ENCODE measurements around the gene UGT3A2. TPM values are rescaled to one million over a fixed set of nuclear protein-coding genes. Genes with fewer than 3 reads are reported as not detected.

The UGT3A2 gene
- total RNA-seq, 1 experiment from 2014 or later: 0.10 TPM

DNA sequence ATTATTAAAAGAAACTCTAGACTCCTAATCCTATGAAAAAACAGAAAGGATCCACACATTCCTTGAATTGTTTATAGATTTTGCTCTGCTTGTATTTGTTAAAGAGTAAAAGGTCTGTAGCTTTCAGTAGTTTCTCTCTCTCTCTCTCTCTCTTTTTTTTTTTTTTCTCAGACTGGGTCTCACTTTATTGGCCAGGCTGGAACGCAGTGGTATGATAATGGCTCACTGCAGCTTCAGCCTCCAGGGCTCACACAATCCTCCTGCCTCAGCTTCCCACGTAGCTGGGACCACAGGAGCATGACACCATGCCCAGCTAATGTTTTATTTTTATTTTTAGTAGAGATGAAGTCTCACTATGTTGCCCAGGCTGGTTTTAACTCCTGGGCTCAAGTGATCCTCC, 9.3 kb downstream of the UGT3A2 start:
- ATAC-seq (no peak), DNase-seq (ENCODE audit: low read depth, low spot score) (no peak)
- Histone ChIP-seq H3K36me3 (ENCODE audit: control insufficient read depth, insufficient read depth, low read length) (no peaks in the 10 kb centered on the region), H3K27ac (ENCODE audit: low read length) (no peak overlapping the region), H3K4me3 (ENCODE audit: low read depth in 2 of 2, low read length in 2 of 2) (no peak overlapping the region), H3K27me3 (ENCODE audit: control insufficient read depth, insufficient read depth, low read length) (no peaks in the 10 kb centered on the region), H3K4me1 (ENCODE audit: control insufficient read depth, insufficient read depth, low read length) (peaks cover 6% of the 10 kb centered on the region; the same call in 1 of the 2 replicates), H3K9me3 (ENCODE audit: control insufficient read depth, insufficient read depth, low read depth, low read length) (no peaks in the 10 kb centered on the region)
- in situ Hi-C loops (cut with HindIII; ENCODE audit: low pct_unique_long_range_greater_than_20kb, low sequenced_read_pairs) (no loop called here), intact Hi-C loops (cut with micrococcal nuclease; ENCODE audit: unreplicated experiment) (no loop called here)
- CTCF ChIA-PET: interaction anchor here (0.6 kb wide), 1 partner anchor 669 kb away, joined by 3 read pairs; no protein-coding TSS in a partner anchor
- BruUV-seq (replicated peaks): no TSS peak
- TF ChIP-seq TCF7L2 (IDR thresholded peaks at IDR 0.05; ENCODE audit: low read depth, low read length) (no peak), POLR2AphosphoS5 (IDR thresholded peaks at IDR 0.05; ENCODE audit: low read depth, low read length) (no peak), SIN3A (IDR thresholded peaks at IDR 0.05; ENCODE audit: borderline replicate concordance, insufficient read depth, low read depth, low read length) (no peak), REST (IDR thresholded peaks at IDR 0.05; ENCODE audit: insufficient read depth in 1 of 2, low read depth in 2 of 2, low read length in 1 of 2) (no peak), CTCF (IDR thresholded peaks at IDR 0.05) (no peak)
- POLR2A ChIA-PET: no interaction called here

GRCh38 chr5:36056422-36056821, 10.3 kb downstream of the UGT3A2 start:
- no peaks in the 10 kb centered on the region for H3K27me3 ChIP-seq (ENCODE audit: control insufficient read depth, insufficient read depth, low read length)
- no peak overlapping the region for H3K4me3 ChIP-seq (ENCODE audit: low read depth in 2 of 2, low read length in 2 of 2)
- no peak overlapping the region for H3K27ac ChIP-seq (ENCODE audit: low read length)
- no peaks in the 10 kb centered on the region for H3K9me3 ChIP-seq (ENCODE audit: control insufficient read depth, insufficient read depth, low read depth, low read length)
- POLR2A ChIA-PET: no interaction called here
- peaks cover 6% of the 10 kb centered on the region; the same call in 1 of the 2 replicates for H3K4me1 ChIP-seq (ENCODE audit: control insufficient read depth, insufficient read depth, low read length)
- H3K36me3 ChIP-seq (ENCODE audit: control insufficient read depth, insufficient read depth, low read length): no peaks in the 10 kb centered on the region
- ATAC-seq: no peak
- no TSS peak for BruUV-seq (replicated peaks)
- no peak for DNase-seq (ENCODE audit: low read depth, low spot score)
- in situ Hi-C loops (cut with HindIII; ENCODE audit: low pct_unique_long_range_greater_than_20kb, low sequenced_read_pairs): no loop called here
- no peak for TF ChIP-seq POLR2AphosphoS5 (IDR thresholded peaks at IDR 0.05; ENCODE audit: low read depth, low read length)
- CTCF ChIA-PET: no interaction called here
- intact Hi-C loops (cut with micrococcal nuclease; ENCODE audit: unreplicated experiment): no loop called here

- DNase-seq (ENCODE audit: low read depth, low spot score) (no peak), ATAC-seq (no peak)
- no peak overlapping the region for H3K4me3 ChIP-seq (ENCODE audit: low read depth in 2 of 2, low read length in 2 of 2)
- intact Hi-C loops (cut with micrococcal nuclease; ENCODE audit: unreplicated experiment): no loop called here
- ChIA-PET POLR2A (no interaction called here), CTCF (no interaction called here)
- in situ Hi-C loops (cut with HindIII; ENCODE audit: low pct_unique_long_range_greater_than_20kb, low sequenced_read_pairs): no loop called here
- BruUV-seq (replicated peaks): no TSS peak
- no peaks in the 10 kb centered on the region for H3K27me3 ChIP-seq (ENCODE audit: control insufficient read depth, insufficient read depth, low read length)
- H3K27ac ChIP-seq (ENCODE audit: low read length): no peak overlapping the region
- H3K36me3 ChIP-seq (ENCODE audit: control insufficient read depth, insufficient read depth, low read length): no peaks in the 10 kb centered on the region
- no peaks in the 10 kb centered on the region for H3K9me3 ChIP-seq (ENCODE audit: control insufficient read depth, insufficient read depth, low read depth, low read length)
- TF ChIP-seq SIN3A (IDR thresholded peaks at IDR 0.05; ENCODE audit: borderline replicate concordance, insufficient read depth, low read depth, low read length) (no peak), POLR2AphosphoS5 (IDR thresholded peaks at IDR 0.05; ENCODE audit: low read depth, low read length) (no peak), TCF7L2 (IDR thresholded peaks at IDR 0.05; ENCODE audit: low read depth, low read length) (no peak), CTCF (IDR thresholded peaks at IDR 0.05) (no peak), REST (IDR thresholded peaks at IDR 0.05; ENCODE audit: insufficient read depth in 1 of 2, low read depth in 2 of 2, low read length in 1 of 2) (no peak)
- peaks cover 6% of the 10 kb centered on the region; the same call in 1 of the 2 replicates for H3K4me1 ChIP-seq (ENCODE audit: control insufficient read depth, insufficient read depth, low read length)
Measured at GRCh38 chr5:36055984-36056383, 10.7 kb downstream of the UGT3A2 start.

Data from Panc1 (cell line).